Hepatocyte (in vitro differentiated cells): ENCODE measurements around the gene HECW1.

ENCODE experiments used
- EZH2phosphoT487 ChIP-seq: fragments of 200-600 bp; sonication (generic); IDR thresholded peaks from one replicate; pipeline ENCODE4 v1.6.1; 2018; ENCODE audit warnings: antibody characterized with exemption, mild to moderate bottlenecking, low read depth, moderate library complexity; ENCODE audit not compliant: unreplicated experiment, severe bottlenecking
- TF ChIP-seq, protein P1 (sequence below): fragments of 200-600 bp; sonication (generic); IDR thresholded peaks from 2 replicates; pipeline ENCODE4 v1.5.1; 2016; ENCODE audit warnings: antibody characterized with exemption, mild to moderate bottlenecking; ENCODE audit not compliant: poor library complexity

DNA sequence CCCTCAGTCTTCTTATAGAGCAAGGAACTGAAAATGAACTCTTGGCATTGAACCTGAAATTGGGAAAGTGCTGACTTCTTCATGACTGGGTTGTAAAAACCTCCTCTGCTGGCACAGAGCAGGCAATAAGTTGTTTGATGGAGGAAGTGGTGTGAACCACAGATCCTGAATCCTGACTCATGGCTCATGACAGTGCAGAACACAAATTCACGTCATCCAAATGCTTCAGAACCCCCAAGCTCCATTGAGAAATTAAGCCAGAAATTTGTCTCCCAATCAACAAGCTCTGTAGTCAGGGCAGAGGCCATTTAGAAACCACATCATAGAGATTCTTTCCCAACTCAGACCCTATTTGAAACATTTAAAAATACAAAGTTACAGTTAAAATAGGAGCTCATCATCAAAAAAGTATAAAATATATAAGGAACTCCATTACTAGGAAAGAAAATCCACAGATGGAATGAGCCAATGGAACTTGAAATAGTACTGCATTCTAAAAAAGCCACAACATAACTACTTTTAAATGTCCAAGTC is 460.1 kb downstream of the HECW1 start:
- TF ChIP-seq, protein P1, sequence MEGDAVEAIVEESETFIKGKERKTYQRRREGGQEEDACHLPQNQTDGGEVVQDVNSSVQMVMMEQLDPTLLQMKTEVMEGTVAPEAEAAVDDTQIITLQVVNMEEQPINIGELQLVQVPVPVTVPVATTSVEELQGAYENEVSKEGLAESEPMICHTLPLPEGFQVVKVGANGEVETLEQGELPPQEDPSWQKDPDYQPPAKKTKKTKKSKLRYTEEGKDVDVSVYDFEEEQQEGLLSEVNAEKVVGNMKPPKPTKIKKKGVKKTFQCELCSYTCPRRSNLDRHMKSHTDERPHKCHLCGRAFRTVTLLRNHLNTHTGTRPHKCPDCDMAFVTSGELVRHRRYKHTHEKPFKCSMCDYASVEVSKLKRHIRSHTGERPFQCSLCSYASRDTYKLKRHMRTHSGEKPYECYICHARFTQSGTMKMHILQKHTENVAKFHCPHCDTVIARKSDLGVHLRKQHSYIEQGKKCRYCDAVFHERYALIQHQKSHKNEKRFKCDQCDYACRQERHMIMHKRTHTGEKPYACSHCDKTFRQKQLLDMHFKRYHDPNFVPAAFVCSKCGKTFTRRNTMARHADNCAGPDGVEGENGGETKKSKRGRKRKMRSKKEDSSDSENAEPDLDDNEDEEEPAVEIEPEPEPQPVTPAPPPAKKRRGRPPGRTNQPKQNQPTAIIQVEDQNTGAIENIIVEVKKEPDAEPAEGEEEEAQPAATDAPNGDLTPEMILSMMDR: no peak
- TF ChIP-seq EZH2phosphoT487: no peak
